GM18508 (cell line): ENCODE results near the gene PARD3B.

Experiments
- ATAC-seq: cut with Tn5 transposase; IDR thresholded peaks from one replicate; pipeline ENCODE4 v1.9.1; 2021; ENCODE audit warnings: moderate number of reproducible peaks; ENCODE audit not compliant: insufficient read depth, unreplicated experiment

Gene PARD3B

GRCh38 chr2:204544961-204545860 is at the start of gene PARD3B:
Gene PARD3B (plus strand): TSS chr2:204545475. CDS start chr2:204546000, 525 bp downstream.
- ATAC-seq = no peak

- ATAC-seq = no peak
These were observed 48.5 kb upstream of the PARD3B start for GRCh38 chr2:204496779-204497178.

- ATAC-seq = no peak
These were observed 47.4 kb upstream of the PARD3B start for GRCh38 chr2:204497855-204498254.

GRCh38 chr2:204498291-204498690 is 47.0 kb upstream of the PARD3B start:
- ATAC-seq = no peak

GRCh38 chr2:204503869-204504268 is 41.4 kb upstream of the PARD3B start:
- no peak for ATAC-seq

- ATAC-seq = no peak
These were observed 40.7 kb upstream of the PARD3B start for GRCh38 chr2:204504594-204504993.

GRCh38 chr2:204505488-204505887 is 39.8 kb upstream of the PARD3B start:
- no peak for ATAC-seq

GRCh38 chr2:204505946-204506345 is 39.3 kb upstream of the PARD3B start:
- ATAC-seq = no peak

- ATAC-seq = no peak
These were observed 37.6 kb upstream of the PARD3B start for GRCh38 chr2:204507636-204508035.

GRCh38 chr2:204510709-204511420 is 34.4 kb upstream of the PARD3B start:
- ATAC-seq = no peak

GRCh38 chr2:204514439-204514838 is 30.8 kb upstream of the PARD3B start:
- ATAC-seq = no peak

- no peak for ATAC-seq
These were observed 29.9 kb upstream of the PARD3B start for GRCh38 chr2:204515416-204515815.

- no peak for ATAC-seq
These were observed 28.1 kb upstream of the PARD3B start for GRCh38 chr2:204517154-204517553.

- no peak for ATAC-seq
These were observed 15.3 kb upstream of the PARD3B start for GRCh38 chr2:204529795-204530463.

- no peak for ATAC-seq
These were observed 14.8 kb upstream of the PARD3B start for GRCh38 chr2:204530464-204530805.

GRCh38 chr2:204533629-204534370 is 11.5 kb upstream of the PARD3B start:
- no peak for ATAC-seq

- ATAC-seq = no peak
These were observed 9.9 kb upstream of the PARD3B start for GRCh38 chr2:204535356-204535755.

- ATAC-seq = no peak
These were observed 9.5 kb upstream of the PARD3B start for GRCh38 chr2:204535764-204536163.

GRCh38 chr2:204538182-204539018 is 6.9 kb upstream of the PARD3B start:
- no peak for ATAC-seq

GRCh38 chr2:204539019-204539385 is 6.3 kb upstream of the PARD3B start:
- ATAC-seq = no peak
